ENCODE data around the gene LRPPRC.

DNA sequence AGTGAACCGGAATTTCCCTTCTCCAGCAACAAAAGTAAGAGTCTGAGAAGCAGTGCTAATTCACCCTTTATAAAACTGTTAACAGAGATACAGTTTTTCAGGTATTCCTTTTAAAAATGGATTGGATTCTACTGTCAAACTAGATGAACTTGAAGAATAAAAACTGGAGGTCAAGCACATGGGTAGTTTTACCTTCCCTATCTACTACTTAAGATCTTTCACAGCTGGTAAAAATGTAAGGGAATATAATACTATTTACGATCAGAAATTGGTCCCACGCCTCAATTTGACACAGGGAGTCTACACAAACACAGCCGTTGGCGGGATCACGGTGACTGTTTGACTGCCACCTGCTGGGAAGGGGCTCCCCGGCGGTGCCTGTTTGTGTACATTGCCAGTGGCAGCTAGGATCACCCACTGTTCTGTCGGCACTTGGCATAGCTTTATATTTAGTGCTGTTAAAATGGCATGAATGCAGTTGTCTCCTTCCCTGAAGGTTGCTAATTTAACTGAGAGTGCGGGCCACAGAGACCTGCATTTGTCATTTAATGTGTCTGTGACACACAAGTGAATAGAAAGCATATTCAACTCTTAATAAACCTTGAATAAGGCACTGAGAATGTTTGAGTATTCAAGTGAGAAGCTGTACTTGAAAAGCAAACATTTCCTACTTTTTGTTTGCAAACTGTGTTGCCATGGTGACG lies 97.5 kb downstream of the LRPPRC start:
- TF ChIP-seq POLR2A (IDR thresholded peaks at IDR 0.05) = no peak
- TF ChIP-seq, protein P1, sequence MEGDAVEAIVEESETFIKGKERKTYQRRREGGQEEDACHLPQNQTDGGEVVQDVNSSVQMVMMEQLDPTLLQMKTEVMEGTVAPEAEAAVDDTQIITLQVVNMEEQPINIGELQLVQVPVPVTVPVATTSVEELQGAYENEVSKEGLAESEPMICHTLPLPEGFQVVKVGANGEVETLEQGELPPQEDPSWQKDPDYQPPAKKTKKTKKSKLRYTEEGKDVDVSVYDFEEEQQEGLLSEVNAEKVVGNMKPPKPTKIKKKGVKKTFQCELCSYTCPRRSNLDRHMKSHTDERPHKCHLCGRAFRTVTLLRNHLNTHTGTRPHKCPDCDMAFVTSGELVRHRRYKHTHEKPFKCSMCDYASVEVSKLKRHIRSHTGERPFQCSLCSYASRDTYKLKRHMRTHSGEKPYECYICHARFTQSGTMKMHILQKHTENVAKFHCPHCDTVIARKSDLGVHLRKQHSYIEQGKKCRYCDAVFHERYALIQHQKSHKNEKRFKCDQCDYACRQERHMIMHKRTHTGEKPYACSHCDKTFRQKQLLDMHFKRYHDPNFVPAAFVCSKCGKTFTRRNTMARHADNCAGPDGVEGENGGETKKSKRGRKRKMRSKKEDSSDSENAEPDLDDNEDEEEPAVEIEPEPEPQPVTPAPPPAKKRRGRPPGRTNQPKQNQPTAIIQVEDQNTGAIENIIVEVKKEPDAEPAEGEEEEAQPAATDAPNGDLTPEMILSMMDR (IDR thresholded peaks at IDR 0.05) = peak in 1 of 6 experiments; percentile 23
